GM19372 (cell line): Measurements from ENCODE around the gene RFTN1.
A peak's percentile ranks its signal among the peaks of the same experiment; 100 is the strongest.

Source experiments
- ATAC-seq: cut with Tn5 transposase; IDR thresholded peaks from one replicate; pipeline ENCODE4 v1.9.1; 2021; ENCODE audit warnings: mild to moderate bottlenecking, low read depth, moderate library complexity; ENCODE audit not compliant: unreplicated experiment

Gene RFTN1

GRCh38 chr3:16468336-16469098 lies 45.0 kb downstream of the RFTN1 start:
- no peak for ATAC-seq

- ATAC-seq: no peak
These were observed 45.5 kb downstream of the RFTN1 start for GRCh38 chr3:16468002-16468335.

GRCh38 chr3:16467393-16467792 lies 46.1 kb downstream of the RFTN1 start:
- peak; percentile 80 for ATAC-seq

- no peak for ATAC-seq
These were observed 46.7 kb downstream of the RFTN1 start for GRCh38 chr3:16466822-16467221.

GRCh38 chr3:16464511-16465148 lies 48.9 kb downstream of the RFTN1 start:
- ATAC-seq: no peak

- no peak for ATAC-seq
These were observed 49.6 kb downstream of the RFTN1 start for GRCh38 chr3:16463914-16464313.

- no peak for ATAC-seq
These were observed 50.4 kb downstream of the RFTN1 start for GRCh38 chr3:16463119-16463518.

GRCh38 chr3:16462679-16463078 lies 50.8 kb downstream of the RFTN1 start:
- ATAC-seq: no peak

- ATAC-seq: no peak
These were observed 51.8 kb downstream of the RFTN1 start for GRCh38 chr3:16461463-16462245.

- no peak for ATAC-seq
These were observed 52.6 kb downstream of the RFTN1 start for GRCh38 chr3:16460886-16461285.

GRCh38 chr3:16460273-16460672 lies 53.2 kb downstream of the RFTN1 start:
- no peak for ATAC-seq

GRCh38 chr3:16456784-16457415 lies 56.6 kb downstream of the RFTN1 start:
- no peak for ATAC-seq

GRCh38 chr3:16455966-16456365 lies 57.5 kb downstream of the RFTN1 start:
- no peak for ATAC-seq

- ATAC-seq: no peak
These were observed 58.5 kb downstream of the RFTN1 start for GRCh38 chr3:16455001-16455400.

- no peak for ATAC-seq
These were observed 61.2 kb downstream of the RFTN1 start for GRCh38 chr3:16452261-16452660.

GRCh38 chr3:16449369-16449768 lies 64.1 kb downstream of the RFTN1 start:
- no peak for ATAC-seq

- no peak for ATAC-seq
These were observed 64.8 kb downstream of the RFTN1 start for GRCh38 chr3:16448639-16449070.

GRCh38 chr3:16447135-16447534 lies 66.4 kb downstream of the RFTN1 start:
- ATAC-seq: no peak

GRCh38 chr3:16444344-16444743 lies 69.2 kb downstream of the RFTN1 start:
- ATAC-seq: no peak

- ATAC-seq: no peak
These were observed 70.8 kb downstream of the RFTN1 start for GRCh38 chr3:16442730-16443129.

GRCh38 chr3:16441371-16441875 lies 72.1 kb downstream of the RFTN1 start:
- ATAC-seq: no peak
